HCT116 (cell line): Measurements from ENCODE around the gene SLC4A2.
A peak's percentile ranks its signal among the peaks of the same experiment; 100 is the strongest.

Experiments
- EZH2 ChIP-seq: fragments of 200-600 bp; sonication (generic); IDR thresholded peaks from 2 replicates; pipeline ENCODE4 v1.6.1; 2017; ENCODE audit warnings: antibody characterized with exemption, mixed run types
- TF ChIP-seq, protein P1 (sequence below), 3 experiments: fragments of 200-600 bp in 1 of 3; sonication (generic) in 1 of 3; IDR thresholded peaks in 2 of 3; conservative IDR thresholded peaks in 1 of 3; 2 replicates each; pipeline ENCODE4 v1.5.1; 2012 to 2017; ENCODE audit warnings: low read depth in 2 of 3, low read length in 2 of 3, antibody characterized with exemption in 1 of 3, borderline replicate concordance in 1 of 3, control low read depth in 1 of 3, mild to moderate bottlenecking in 1 of 3, mixed read lengths in 1 of 3, mixed run types in 1 of 3, moderate library complexity in 1 of 3; ENCODE audit not compliant: insufficient read depth in 1 of 3

- no peak for TF ChIP-seq EZH2
- TF ChIP-seq, protein P1, sequence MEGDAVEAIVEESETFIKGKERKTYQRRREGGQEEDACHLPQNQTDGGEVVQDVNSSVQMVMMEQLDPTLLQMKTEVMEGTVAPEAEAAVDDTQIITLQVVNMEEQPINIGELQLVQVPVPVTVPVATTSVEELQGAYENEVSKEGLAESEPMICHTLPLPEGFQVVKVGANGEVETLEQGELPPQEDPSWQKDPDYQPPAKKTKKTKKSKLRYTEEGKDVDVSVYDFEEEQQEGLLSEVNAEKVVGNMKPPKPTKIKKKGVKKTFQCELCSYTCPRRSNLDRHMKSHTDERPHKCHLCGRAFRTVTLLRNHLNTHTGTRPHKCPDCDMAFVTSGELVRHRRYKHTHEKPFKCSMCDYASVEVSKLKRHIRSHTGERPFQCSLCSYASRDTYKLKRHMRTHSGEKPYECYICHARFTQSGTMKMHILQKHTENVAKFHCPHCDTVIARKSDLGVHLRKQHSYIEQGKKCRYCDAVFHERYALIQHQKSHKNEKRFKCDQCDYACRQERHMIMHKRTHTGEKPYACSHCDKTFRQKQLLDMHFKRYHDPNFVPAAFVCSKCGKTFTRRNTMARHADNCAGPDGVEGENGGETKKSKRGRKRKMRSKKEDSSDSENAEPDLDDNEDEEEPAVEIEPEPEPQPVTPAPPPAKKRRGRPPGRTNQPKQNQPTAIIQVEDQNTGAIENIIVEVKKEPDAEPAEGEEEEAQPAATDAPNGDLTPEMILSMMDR (IDR thresholded peaks at IDR 0.05 in 2 of 3, conservative IDR thresholded peaks at IDR 0.05 in 1 of 3; ENCODE audit: borderline replicate concordance in 1 of 3, insufficient read depth in 1 of 3, low read depth in 2 of 3, low read length in 2 of 3): peak in 2 of 3 experiments; percentile 96 to 99; a peak in 4 of 6 replicates
Measured at GRCh38 chr7:151017953-151018420, 41.4 kb upstream of the SLC4A2 start.
